Jurkat, Clone E6-1 (cell line): Measurements from ENCODE around the gene ZXDC.

ENCODE experiments used
- DNase-seq: peaks from one replicate; pipeline ENCODE4 v3.0.0-alpha.2; 2011; ENCODE audit warnings: low read depth, low spot score
- H3K4me3 ChIP-seq: 2 replicates; pipeline ENCODE4 v1.5.1; 2011; ENCODE audit warnings: mild to moderate bottlenecking, low read length, control low read depth, moderate library complexity

ZXDC gene

GRCh38 chr3:126463521-126463920 lies 12.2 kb downstream of the ZXDC start:
- DNase-seq = no peak
- H3K4me3 ChIP-seq = no peak overlapping the region

DNA sequence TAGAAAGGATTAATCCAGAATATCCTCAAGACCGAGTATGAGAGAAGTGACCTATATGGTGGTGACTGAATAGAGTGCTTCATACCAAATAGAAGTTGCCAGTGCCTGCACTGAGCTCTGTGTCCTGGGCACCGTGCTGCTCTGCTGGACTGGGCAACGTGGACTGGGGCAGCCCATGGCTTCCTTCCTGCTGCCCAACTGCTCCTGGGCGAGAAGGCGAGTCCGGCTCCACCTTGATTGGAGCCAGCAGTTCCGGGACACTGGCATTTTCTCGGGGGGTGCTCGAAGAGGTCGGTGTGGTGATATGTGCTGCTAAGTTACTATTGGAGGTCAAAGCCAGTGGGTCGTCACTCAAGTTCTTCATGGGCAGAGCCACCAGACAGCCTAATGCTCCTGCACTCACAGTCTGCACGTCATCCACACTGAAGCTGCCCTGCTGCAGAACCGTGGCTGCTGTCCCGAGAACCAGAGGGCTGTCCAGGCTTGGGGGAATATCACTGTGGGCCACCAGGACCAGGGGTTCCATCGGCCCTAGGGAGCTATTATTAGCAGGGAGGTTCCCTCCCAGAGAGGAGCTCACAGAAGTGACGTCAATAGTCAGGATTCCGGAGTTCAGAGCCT lies 14.1 kb downstream of the ZXDC start:
- no peak overlapping the region for H3K4me3 ChIP-seq
- no peak for DNase-seq

GRCh38 chr3:126460381-126460780 lies 15.3 kb downstream of the ZXDC start:
- no peak overlapping the region for H3K4me3 ChIP-seq
- DNase-seq = no peak

- no peak overlapping the region for H3K4me3 ChIP-seq
- DNase-seq = no peak
Observed at GRCh38 chr3:126459763-126460127, 15.9 kb downstream of the ZXDC start.

DNA sequence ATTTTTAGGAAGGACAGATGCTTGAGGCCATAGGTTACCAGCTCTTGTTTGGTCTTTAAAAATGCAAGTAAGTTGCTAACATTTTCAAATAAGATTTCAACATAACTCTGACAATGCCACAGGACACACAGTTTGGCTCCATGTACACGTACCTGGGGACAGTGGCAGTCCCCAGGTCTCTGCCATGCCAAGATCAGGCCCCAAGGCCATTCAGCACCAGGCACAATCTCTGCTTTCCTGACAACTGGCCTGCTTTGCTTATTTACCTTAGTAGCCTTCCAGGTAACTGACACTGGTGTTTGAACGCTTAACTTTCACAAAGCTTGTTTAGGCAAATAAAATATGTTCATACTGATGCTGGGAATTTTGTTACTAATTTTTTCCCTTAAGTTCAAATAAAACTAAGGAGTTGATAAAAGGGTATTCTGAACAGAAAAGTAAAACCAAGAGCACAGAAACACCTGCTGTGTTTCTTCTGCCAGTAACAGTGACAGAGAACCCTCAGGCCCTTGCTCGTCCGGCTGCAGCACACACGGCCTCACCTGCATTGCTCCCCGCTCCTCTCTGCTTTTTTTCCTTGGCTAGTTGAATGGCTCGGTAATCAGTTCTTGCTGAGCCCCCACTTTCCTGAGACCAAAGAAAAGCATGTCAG lies 16.5 kb downstream of the ZXDC start:
- no peak overlapping the region for H3K4me3 ChIP-seq

GRCh38 chr3:126456766-126457388 lies 18.8 kb downstream of the ZXDC start:
- no peak for DNase-seq
- H3K4me3 ChIP-seq = no peak overlapping the region

More for the DNA sequence above, 16.5 kb downstream of the ZXDC start:
- DNase-seq = no peak

DNA sequence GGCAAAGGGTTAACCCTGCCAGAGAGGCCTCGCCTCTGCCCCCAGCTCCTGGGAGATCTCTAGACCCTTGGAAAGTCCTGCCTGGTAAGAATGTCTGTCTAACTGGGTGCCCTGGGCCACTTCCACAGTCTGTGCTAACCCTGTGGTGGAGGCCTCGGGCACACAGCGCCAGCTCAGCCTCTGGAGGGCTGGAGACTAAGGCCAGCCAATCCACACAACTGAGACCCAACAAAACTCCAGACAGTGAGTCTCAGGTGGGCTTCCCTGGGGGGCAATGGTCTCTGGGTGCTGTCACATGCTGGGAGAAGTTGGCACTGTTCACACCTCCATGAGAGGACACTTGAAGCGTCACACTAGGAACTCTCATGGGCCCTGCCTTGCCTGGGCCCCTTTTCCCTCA lies 19.5 kb downstream of the ZXDC start:
- no peak overlapping the region for H3K4me3 ChIP-seq
- DNase-seq = no peak

- H3K4me3 ChIP-seq = no peak overlapping the region
- DNase-seq = no peak
Observed at GRCh38 chr3:126454437-126455198, 21.1 kb downstream of the ZXDC start.

- H3K4me3 ChIP-seq = no peak overlapping the region
- DNase-seq = no peak
Observed at GRCh38 chr3:126454025-126454424, 21.7 kb downstream of the ZXDC start.

- no peak overlapping the region for H3K4me3 ChIP-seq
Observed at GRCh38 chr3:126452213-126452612, 23.5 kb downstream of the ZXDC start.

GRCh38 chr3:126451511-126451910 lies 24.2 kb downstream of the ZXDC start:
- no peak for DNase-seq
- no peak overlapping the region for H3K4me3 ChIP-seq

More at GRCh38 chr3:126452213-126452612, 23.5 kb downstream of the ZXDC start:
- DNase-seq = no peak

DNA sequence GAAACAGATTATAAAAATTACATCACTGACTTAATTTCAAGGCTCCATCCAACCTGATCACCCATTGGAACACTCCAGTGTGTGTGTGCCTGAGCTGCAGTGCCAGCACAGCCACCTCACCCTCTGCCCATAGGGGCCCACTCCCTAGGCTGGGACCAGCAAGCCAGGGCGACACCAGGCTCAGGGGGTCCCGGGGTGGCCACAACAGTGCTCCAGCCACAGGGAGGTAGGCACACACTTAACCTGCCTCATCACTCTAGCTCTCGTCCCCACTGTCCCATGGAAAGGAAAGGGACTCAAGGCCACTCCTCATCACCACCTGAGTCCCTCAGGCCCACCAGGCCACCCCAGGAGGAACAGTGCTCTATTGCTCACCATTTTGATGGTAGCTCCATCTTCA lies 24.9 kb downstream of the ZXDC start:
- no peak for DNase-seq
- H3K4me3 ChIP-seq = no peak overlapping the region

GRCh38 chr3:126450219-126450618 lies 25.5 kb downstream of the ZXDC start:
- no peak overlapping the region for H3K4me3 ChIP-seq
- no peak for DNase-seq

DNA sequence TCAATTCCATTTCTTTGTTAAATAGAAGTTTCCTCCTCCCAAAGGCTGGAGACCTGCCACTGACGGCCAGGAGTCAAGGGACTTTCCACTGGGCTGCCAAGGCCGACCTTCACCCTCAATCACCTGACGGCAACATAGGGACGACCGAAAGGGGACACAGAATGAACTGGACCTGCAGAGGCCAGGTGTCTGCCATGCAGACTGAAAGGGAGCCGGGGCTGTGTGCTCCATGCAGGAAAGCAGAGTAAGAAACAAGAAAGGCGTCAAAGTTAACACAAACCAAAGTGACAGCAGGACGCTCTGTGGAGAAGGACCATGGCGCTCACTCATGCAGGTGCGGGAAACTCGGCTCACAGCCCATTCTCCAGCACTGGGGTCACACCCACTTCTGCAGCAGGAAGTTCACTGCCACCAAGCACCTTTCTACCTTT lies 26.1 kb downstream of the ZXDC start:
- no peak overlapping the region for H3K4me3 ChIP-seq
- no peak for DNase-seq

DNA sequence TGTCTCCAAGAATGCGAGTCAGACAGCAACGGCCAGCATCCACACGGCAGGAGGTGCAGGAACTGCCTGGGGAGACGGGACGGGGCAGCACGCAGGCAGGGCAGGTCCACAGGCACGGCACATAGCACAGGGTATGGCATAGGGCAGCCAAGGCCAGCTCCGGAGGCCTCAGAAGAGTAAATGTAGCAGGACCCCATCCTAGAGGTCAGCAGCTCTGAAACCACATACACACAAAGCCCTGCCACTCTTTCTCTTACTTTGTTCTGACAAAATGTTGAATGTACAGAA lies 26.9 kb downstream of the ZXDC start:
- no peak for DNase-seq
- H3K4me3 ChIP-seq = no peak overlapping the region

GRCh38 chr3:126448136-126448892 lies 27.4 kb downstream of the ZXDC start:
- no peak for DNase-seq
- no peak overlapping the region for H3K4me3 ChIP-seq

DNA sequence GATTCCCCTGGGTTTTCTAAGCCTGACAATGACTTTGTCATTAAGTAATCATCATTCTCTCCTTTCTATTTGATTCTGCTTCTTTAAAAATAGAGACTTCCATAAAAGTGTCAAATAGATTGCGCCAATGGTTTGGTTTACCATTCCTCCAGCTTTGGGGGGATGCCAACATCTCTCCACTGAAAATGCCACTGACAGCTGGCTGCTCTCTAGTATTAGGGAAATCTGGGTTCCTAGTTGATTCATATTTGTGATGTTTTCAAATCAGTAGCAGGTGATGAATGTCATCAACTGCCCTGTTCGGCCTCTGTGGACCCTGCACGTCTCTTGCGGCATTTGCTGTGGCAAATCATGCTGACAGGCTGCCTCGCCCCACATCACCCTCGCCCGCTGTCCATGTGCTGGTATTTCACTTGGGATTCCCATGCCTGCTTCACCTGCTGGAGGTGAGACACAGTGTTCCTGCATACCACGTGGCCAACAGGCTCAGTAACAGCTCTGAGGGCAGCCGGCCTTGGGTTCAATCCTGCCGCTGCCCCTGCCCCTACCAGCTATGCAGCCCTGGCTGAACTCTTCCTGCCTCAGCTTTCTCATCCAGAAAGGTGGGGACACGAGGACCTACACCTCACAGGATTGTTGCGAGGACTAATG lies 28.1 kb downstream of the ZXDC start:
- H3K4me3 ChIP-seq = no peak overlapping the region
- DNase-seq = no peak

- H3K4me3 ChIP-seq = no peak overlapping the region
- DNase-seq = no peak
Observed at GRCh38 chr3:126446791-126447190, 28.9 kb downstream of the ZXDC start.

- DNase-seq = no peak
- no peak overlapping the region for H3K4me3 ChIP-seq
Observed at GRCh38 chr3:126446301-126446700, 29.4 kb downstream of the ZXDC start.
